DND-41 (cell line): ENCODE results near the gene MEAK7.

Source experiments
- ATAC-seq: fragments of 200-7000 bp; cut with Tn5 transposase; 3 replicates; pipeline ENCODE4 v1.9.1; 2021; ENCODE audit warnings: low read depth; ENCODE audit not compliant: insufficient read depth
- DNase-seq: peaks from one replicate; pipeline ENCODE4 v3.0.0-alpha.2; 2020
- H2AFZ ChIP-seq: 2 replicates; pipeline ENCODE4 v1.6.0; 2012; ENCODE audit warnings: low read depth, low read length
- H3K27ac ChIP-seq: 2 replicates; pipeline ENCODE4 v1.5.1; 2012; ENCODE audit warnings: low read length, inconsistent platforms
- H3K27me3 ChIP-seq: fragments of 200-600 bp; sonication (generic); 2 replicates; pipeline ENCODE4 v1.6.0; 2012; ENCODE audit warnings: low read length, mild to moderate bottlenecking, inconsistent platforms; ENCODE audit not compliant: insufficient read depth, poor library complexity
- H3K36me3 ChIP-seq: 2 replicates; pipeline ENCODE4 v1.5.1; 2012; ENCODE audit warnings: low read length, inconsistent platforms; ENCODE audit not compliant: insufficient read depth
- H3K4me1 ChIP-seq: 2 replicates; pipeline ENCODE4 v1.5.1; 2012; ENCODE audit warnings: mild to moderate bottlenecking, low read length; ENCODE audit not compliant: insufficient read depth
- H3K4me2 ChIP-seq: 2 replicates; pipeline ENCODE4 v1.6.0; 2012; ENCODE audit warnings: mild to moderate bottlenecking, moderate library complexity, low read length, inconsistent platforms; ENCODE audit not compliant: insufficient read depth
- H3K4me3 ChIP-seq, 2 experiments: fragments of 200-600 bp in 1 of 2; shearing (Covaris generic) in 1 of 2; 2 replicates each; pipeline ENCODE4 v1.5.1; 2012 to 2016; ENCODE audit warnings: inconsistent platforms in 2 of 2, low read length in 2 of 2, mild to moderate bottlenecking in 2 of 2, low read depth in 1 of 2, moderate library complexity in 1 of 2
- H3K79me2 ChIP-seq: 2 replicates; pipeline ENCODE4 v1.6.0; 2012; ENCODE audit warnings: low read length, inconsistent platforms; ENCODE audit not compliant: insufficient read depth
- H3K9ac ChIP-seq: 2 replicates; pipeline ENCODE4 v1.6.0; 2012; ENCODE audit warnings: low read depth, mild to moderate bottlenecking, inconsistent platforms, low read length, moderate library complexity
- H3K9me3 ChIP-seq: 2 replicates; pipeline ENCODE4 v1.5.1; 2012; ENCODE audit warnings: low read length, moderate library complexity, mild to moderate bottlenecking, inconsistent platforms; ENCODE audit not compliant: insufficient read depth, severe bottlenecking
- H4K20me1 ChIP-seq: 2 replicates; pipeline ENCODE4 v1.6.0; 2012; ENCODE audit warnings: low read length; ENCODE audit not compliant: insufficient read depth
- EZH2 ChIP-seq: IDR thresholded peaks from 3 replicates; pipeline ENCODE4 v1.6.1; 2012; ENCODE audit warnings: borderline replicate concordance, low read depth, mild to moderate bottlenecking, moderate library complexity, low read length, inconsistent platforms; ENCODE audit not compliant: severe bottlenecking
- TF ChIP-seq, protein P1 (sequence below): IDR thresholded peaks from 2 replicates; pipeline ENCODE4 v1.5.1; 2012; ENCODE audit warnings: borderline replicate concordance, low read length, moderate library complexity, mild to moderate bottlenecking; ENCODE audit not compliant: poor library complexity, severe bottlenecking; ENCODE audit errors: extremely low read depth

The MEAK7 gene

GRCh38 chr16:84462296-84463210, 41.9 kb downstream of the MEAK7 start:
- DNase-seq (no peak), ATAC-seq (no peak)
- Histone ChIP-seq H3K4me1 (no peaks in the 10 kb centered on the region), H3K9ac (no peak overlapping the region), H3K9me3 (peaks cover 7% of the 10 kb centered on the region), H3K79me2 (no peaks in the 10 kb centered on the region), H3K4me2 (no peak overlapping the region), H3K27me3 (no peaks in the 10 kb centered on the region), H4K20me1 (no peaks in the 10 kb centered on the region), H3K36me3 (no peaks in the 10 kb centered on the region), H3K27ac (no peak overlapping the region), H2AFZ (no peak overlapping the region), H3K4me3 (no peak overlapping the region)
- TF ChIP-seq, protein P1, sequence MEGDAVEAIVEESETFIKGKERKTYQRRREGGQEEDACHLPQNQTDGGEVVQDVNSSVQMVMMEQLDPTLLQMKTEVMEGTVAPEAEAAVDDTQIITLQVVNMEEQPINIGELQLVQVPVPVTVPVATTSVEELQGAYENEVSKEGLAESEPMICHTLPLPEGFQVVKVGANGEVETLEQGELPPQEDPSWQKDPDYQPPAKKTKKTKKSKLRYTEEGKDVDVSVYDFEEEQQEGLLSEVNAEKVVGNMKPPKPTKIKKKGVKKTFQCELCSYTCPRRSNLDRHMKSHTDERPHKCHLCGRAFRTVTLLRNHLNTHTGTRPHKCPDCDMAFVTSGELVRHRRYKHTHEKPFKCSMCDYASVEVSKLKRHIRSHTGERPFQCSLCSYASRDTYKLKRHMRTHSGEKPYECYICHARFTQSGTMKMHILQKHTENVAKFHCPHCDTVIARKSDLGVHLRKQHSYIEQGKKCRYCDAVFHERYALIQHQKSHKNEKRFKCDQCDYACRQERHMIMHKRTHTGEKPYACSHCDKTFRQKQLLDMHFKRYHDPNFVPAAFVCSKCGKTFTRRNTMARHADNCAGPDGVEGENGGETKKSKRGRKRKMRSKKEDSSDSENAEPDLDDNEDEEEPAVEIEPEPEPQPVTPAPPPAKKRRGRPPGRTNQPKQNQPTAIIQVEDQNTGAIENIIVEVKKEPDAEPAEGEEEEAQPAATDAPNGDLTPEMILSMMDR = no peak
- no peak for TF ChIP-seq EZH2

- H3K9ac ChIP-seq = no peak overlapping the region
- H3K4me2 ChIP-seq = no peak overlapping the region
- ATAC-seq = no peak
- no peaks in the 10 kb centered on the region for H3K79me2 ChIP-seq
- H3K9me3 ChIP-seq = peaks cover 4% of the 10 kb centered on the region
- H3K27me3 ChIP-seq = no peaks in the 10 kb centered on the region
- H3K36me3 ChIP-seq = no peaks in the 10 kb centered on the region
- no peak overlapping the region for H3K4me3 ChIP-seq
- DNase-seq = no peak
- H4K20me1 ChIP-seq = no peaks in the 10 kb centered on the region
- H3K27ac ChIP-seq = no peak overlapping the region
- TF ChIP-seq, protein P1 = no peak
- TF ChIP-seq EZH2 = no peak
- no peak overlapping the region for H2AFZ ChIP-seq
- H3K4me1 ChIP-seq = no peaks in the 10 kb centered on the region
Measured at GRCh38 chr16:84461413-84462295, 42.8 kb downstream of the MEAK7 start.

DNA sequence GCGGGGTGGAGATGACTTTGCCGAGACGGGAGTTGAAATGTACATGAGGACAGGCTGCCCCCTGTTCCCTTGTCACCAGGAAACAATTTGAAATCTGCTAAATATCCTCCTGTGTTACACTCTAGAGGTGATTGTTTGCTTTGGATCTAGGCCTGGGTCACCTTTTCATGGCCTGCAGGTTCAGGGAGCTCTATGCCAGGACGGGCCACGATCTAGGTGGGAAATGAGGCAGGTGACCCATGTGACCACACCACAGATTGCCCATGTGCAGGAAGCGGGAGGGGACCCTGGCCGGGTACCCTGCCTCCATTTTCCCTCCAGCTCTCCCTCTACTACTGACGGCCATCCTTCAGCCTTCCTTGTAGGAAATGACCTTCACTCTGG, 43.4 kb downstream of the MEAK7 start:
- no peak overlapping the region for H3K4me3 ChIP-seq
- ATAC-seq = no peak
- H2AFZ ChIP-seq = no peak overlapping the region
- TF ChIP-seq EZH2 = no peak
- TF ChIP-seq, protein P1 = no peak
- no peak overlapping the region for H3K4me2 ChIP-seq
- H3K4me1 ChIP-seq = no peaks in the 10 kb centered on the region
- H3K9ac ChIP-seq = no peak overlapping the region
- no peaks in the 10 kb centered on the region for H3K27me3 ChIP-seq
- H3K27ac ChIP-seq = no peak overlapping the region
- H3K79me2 ChIP-seq = no peaks in the 10 kb centered on the region
- H4K20me1 ChIP-seq = no peaks in the 10 kb centered on the region
- no peaks in the 10 kb centered on the region for H3K9me3 ChIP-seq
- no peak for DNase-seq
- H3K36me3 ChIP-seq = no peaks in the 10 kb centered on the region
